HG03196 (cell line): ENCODE data around the gene FOXF2.
"Not testable (repeated sequence)": the region's sequence is repeated elsewhere in the genome, so short reads cannot be mapped to it uniquely, and the experiment has no call there.

Experiments used
- ATAC-seq: cut with Tn5 transposase; IDR thresholded peaks from one replicate; pipeline ENCODE4 v1.9.1; 2021; ENCODE audit not compliant: unreplicated experiment

The FOXF2 gene

DNA sequence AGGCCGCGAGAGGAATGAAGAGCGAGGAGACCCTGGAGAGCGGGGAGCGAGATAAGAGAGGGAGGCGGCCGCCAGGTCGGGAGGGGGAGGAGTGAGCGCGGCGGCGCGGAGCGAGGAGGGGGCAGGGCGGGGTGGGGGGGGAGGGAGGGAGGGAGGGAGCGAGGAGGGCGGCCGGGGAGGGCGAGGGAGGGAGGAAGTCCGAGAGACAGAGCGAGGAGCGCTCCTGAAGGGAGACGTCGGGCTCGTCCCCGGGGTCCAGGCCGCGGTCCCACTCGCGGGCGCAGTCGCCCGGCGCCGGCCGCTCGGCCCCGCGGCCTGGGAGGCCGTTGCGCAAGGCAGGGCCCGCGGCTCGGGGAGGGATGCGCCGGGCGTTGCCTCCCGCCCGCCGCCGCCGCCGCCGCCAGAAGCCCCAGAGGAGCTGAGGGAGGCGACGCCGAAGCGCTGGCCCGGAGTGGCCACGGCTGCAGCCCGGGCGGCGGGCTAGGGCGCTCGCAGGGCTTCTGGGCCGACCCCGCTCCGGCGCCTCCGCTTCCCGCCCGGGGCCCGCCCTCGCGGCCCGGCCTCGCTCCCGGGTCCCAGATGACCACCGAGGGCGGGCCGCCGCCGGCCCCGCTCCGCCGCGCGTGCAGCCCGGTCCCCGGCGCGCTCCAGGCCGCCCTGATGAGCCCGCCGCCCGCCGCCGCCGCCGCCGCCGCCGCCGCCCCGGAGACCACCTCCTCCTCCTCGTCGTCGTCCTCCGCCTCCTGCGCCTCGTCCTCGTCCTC is at the start of gene FOXF2:
FOXF2 (plus strand) TSS at position 208 of the 764 bp plus-strand sequence; CDS start at position 580, 372 bp downstream.
- ATAC-seq = no peak

DNA sequence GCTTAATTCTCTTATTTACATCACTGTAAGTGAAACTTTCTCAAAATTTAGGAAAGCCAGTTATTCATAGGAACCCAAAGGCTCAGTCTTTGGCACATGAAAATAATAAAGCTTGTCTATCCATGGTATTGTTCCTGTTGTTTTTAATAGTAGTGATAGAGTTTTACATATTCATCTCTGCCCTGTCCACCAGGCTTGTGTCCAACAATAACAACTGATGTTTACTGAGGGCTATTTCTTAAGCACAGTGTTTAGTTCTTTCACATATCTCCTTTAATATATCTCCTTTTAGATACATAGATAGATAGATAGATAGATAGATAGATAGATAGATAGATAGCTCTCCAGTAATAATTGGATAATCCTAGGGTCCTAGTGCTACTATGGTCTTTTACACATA is 43.3 kb upstream of the FOXF2 start:
- ATAC-seq = no peak

- ATAC-seq = no peak
Observed at GRCh38 chr6:1346558-1347091, 42.8 kb upstream of the FOXF2 start.

DNA sequence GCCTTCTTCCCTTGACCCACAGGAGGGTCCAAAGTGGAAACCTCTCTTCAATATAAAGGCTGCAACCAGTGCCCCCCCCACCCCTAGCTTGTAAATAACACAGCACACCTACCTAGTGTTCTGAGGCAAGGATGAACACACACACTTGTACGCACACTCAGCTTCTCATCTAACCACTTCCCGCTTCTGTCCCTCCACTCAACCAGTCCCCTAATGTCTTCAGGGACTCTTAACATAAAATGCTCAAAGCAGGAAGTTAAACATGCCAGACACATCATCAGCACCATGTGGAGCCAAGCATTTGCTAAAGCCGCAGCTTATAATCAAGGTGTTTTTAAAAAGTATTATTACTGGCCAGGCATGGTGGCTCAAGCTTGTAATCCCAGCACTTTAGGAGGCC is 42.2 kb upstream of the FOXF2 start:
- no peak for ATAC-seq

DNA sequence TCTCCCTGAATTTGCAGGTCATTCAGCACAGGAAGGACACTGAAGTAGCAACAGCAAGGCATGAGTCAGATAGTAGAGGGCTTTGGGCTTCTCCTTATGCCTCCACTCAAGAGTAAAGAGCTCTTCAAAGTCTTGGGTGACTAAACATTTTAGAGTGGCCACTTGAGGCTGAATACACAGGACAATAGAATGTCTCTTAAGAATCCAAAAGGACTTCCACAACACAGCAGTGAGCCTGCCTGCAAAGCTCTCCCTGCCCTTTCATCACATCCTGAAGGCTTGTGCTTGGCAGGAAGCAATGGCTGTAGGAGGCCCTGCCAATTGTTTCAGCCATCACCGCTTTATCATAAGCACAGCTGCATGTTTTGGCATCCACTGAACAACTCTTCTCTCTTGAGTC is 40.7 kb upstream of the FOXF2 start:
- no peak for ATAC-seq

DNA sequence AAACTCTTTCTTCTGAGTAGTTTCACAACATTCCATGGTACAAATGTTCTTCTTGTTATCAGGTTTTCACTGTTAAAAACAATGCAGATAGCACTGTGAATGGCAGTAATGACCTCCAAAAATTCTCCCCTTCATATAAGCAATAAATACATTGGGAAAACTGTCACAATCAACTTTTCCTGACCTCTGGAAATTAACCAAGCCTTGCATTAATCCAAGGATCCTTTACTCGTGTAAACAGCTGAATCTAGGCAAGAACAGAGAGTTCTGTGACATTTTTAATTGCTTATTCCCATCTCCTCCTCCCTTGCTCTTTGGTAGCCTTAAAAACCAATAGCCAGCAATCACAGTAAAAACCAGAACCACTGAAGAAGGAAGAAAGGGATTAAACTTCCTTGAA is 39.7 kb upstream of the FOXF2 start:
- no peak for ATAC-seq

- no peak for ATAC-seq
Observed at GRCh38 chr6:1351381-1352008, 37.9 kb upstream of the FOXF2 start.

DNA sequence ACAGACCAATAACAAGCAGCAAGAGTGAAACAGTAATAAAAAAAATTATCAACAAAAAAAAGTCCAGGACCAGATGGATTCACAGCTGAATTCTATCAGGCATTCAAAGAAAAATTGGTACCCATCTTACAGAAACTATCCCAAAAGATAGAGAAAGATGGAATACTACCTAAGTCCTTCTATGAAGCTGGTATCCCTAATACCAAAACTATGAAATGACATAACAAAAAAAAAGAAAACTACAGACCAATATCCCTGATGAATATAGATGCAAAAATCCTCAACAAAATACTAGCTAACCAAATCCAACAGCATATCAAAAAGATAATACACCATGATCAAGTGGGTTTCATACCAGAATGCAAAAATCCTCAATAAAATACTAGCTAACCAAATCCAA is 34.3 kb upstream of the FOXF2 start:
- not testable (repeated sequence) for ATAC-seq

DNA sequence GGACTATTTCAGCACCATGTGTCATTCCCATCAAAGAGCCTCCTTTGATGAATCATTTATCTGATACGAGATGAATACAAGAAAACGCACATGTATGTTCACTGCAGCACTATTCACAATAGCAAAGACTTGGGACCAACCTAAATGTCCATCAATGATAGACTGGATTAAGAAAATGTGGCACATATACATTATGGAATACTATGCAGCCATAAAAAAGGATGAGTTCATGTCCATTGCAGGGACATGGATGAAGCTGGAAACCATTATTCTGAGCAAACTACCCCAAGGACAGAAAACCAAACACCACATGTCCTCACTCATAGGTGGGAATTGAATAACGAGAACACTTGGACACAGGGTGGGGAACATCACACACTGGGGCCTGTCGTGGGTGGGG is 27.7 kb upstream of the FOXF2 start:
- ATAC-seq = not testable (repeated sequence)

DNA sequence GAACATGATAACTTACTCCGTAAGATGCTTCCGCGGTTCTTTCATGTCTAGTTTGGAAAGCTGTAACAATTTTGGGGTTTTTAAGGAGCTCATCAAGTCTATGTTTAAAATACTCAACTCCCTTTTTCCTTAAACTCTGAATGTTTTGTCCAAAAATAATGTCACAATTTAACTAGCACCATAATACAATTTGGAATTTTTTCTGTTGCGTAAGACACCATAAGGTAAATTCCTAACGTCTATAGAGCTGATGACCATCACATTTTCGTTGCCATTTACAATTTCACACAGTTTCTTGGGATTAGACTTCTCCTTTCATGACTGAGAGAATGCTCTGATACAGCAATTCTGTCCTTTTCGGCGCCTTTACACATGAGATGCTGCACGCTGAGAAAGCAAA is 26.7 kb upstream of the FOXF2 start:
- ATAC-seq = no peak

DNA sequence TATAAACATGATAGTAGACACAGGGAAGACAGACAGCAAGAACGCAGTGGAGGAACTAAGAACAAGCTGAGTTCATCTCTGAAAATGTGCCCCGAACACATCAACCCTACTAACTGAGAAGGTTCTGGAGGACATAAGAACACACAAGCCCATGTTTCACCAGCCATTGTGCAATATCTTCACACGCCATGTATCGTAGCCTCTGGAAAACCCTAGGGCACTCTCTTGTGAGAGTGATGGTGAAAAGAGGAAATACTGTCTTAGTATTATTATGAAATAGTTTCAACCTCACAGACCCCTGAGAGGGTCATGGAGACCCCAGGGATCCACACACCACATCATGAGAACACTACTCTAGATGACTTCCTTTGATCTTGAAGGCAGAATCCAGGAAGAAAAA is 26.1 kb upstream of the FOXF2 start:
- ATAC-seq = no peak

- ATAC-seq = no peak
Observed at GRCh38 chr6:1363729-1364572, 25.4 kb upstream of the FOXF2 start.

DNA sequence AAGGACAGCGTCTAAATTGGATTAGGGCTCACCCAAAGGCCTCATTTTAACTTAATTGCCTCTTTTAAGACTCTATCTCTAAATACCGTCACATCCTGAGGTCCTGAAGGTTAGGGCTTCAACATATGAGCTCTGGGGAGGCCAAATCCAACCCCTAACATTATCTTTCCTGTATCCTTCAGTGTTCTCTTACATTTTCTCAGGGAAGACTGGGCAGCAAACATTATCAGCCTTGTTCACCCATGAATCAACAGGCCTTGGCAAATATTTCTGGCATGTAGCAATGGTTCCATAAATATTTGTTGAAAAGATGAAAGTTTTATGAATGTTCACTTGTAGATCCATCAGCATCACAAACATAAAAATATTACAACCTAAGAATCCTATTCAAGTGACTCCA is 24.6 kb upstream of the FOXF2 start:
- ATAC-seq = no peak

DNA sequence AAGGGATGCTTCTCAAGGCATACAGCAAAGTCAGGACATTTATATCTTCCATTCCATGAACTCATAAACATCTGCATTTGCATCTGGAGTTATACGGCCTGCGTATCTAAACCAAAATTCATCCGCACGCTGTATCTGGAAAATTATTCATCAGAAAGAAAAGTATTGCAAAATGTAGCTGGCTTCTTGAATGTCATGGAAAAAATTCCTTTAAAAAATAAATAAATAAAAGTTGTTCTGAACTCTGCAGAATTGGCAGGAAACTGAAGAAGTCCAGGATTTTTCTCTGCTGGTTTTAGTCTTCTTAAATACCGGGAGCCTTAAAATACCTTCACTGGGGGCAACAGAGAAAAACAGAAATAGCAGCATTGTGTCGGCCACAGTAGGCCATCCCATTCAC is 23.7 kb upstream of the FOXF2 start:
- no peak for ATAC-seq

GRCh38 chr6:1367771-1368170 is 21.6 kb upstream of the FOXF2 start:
- ATAC-seq = no peak

- ATAC-seq = no peak
Observed at GRCh38 chr6:1368940-1369339, 20.4 kb upstream of the FOXF2 start.

DNA sequence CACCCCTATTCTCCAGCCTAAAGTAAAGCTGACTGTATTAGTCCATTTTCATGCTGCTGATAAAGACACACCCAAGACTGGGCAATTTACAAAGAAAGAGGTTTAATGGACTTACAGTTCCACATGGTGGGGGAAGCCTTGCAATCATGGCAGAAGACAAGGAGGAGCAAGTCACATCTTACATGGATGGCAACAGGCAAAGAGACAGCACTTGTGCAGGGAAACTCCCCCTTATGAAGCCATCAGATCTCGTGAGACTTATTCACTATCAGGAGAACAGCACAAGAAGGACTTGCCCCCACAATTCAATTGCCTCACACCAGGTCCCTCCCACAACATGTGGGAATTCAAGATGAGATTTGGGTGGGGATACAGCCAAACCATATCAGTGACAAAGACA is 19.7 kb upstream of the FOXF2 start:
- ATAC-seq = not testable (repeated sequence)

DNA sequence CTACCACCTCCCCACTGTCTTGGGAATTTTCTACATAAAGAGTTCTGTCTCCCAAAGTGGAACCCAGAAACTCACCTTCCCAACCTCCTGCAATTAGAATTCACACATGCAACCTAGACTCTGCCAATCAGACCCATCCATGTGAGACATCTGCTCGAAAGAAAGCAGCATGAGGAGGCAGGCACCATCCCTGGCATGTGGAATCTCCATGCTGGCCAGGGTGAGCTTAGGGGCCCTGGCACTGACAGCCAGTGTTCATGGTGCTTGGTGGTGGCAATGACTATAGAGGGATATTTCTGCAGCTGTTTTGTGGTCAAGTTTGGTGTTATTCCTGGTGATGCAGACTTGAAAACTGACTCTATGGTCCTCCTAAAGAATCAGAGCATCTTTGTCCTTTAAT is 17.4 kb upstream of the FOXF2 start:
- no peak for ATAC-seq

GRCh38 chr6:1372690-1373089 is 16.7 kb upstream of the FOXF2 start:
- no peak for ATAC-seq

GRCh38 chr6:1376653-1377052 is 12.7 kb upstream of the FOXF2 start:
- ATAC-seq = no peak

DNA sequence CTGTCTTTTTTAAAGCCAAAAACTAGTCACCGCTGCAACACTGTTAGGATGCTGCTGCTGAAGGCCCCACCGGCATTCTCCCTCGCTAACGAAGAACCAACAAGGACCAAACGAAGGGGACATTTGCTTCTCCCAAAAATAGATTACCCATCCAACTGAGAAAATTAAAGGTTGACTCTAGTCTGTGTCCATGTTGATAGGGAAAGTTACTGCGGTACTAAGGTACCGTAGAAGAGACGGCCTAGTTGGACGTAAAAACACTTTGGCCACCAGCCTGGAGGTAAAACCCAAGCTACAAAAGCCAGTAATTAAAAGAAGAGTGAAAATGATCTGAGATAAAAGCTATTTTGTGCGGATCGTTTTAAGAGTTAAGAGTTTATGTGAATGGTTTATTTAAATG is 11.8 kb upstream of the FOXF2 start:
- no peak for ATAC-seq
